Mucosa of descending colon (tissue), 3 donors: ENCODE data around the gene PRUNE2. TPM values are rescaled to one million over a fixed set of nuclear protein-coding genes. Genes with fewer than 3 reads are reported as not detected.
"Not testable (repeated sequence)": the region's sequence is repeated elsewhere in the genome, so short reads cannot be mapped to it uniquely, and the experiment has no call there.

Source experiments
- ATAC-seq: fragments of 200-7000 bp; cut with Tn5 transposase; one replicate; pipeline ENCODE4 v1.9.1; 2020; ENCODE audit warnings: mild to moderate bottlenecking, moderate library complexity
- DNase-seq, 3 donors: peaks; one replicate each; pipeline ENCODE4 v3.0.0-alpha.2; 2020
- H3K36me3 ChIP-seq: fragments of 200-600 bp; one replicate; pipeline ENCODE4 v1.8.0; 2021; ENCODE audit warnings: low read depth, mild to moderate bottlenecking
- H3K4me1 ChIP-seq: fragments of 200-600 bp; one replicate; pipeline ENCODE4 v1.8.0; 2021; ENCODE audit warnings: low read depth, mild to moderate bottlenecking
- H3K4me3 ChIP-seq: fragments of 200-600 bp; one replicate; pipeline ENCODE4 v1.8.0; 2021; ENCODE audit warnings: mild to moderate bottlenecking
- H3K9me3 ChIP-seq: fragments of 200-600 bp; one replicate; pipeline ENCODE4 v1.8.0; 2021; ENCODE audit warnings: mild to moderate bottlenecking
- CTCF ChIP-seq: fragments of 200-600 bp; IDR thresholded peaks from one replicate; pipeline ENCODE4 v1.8.0; 2022; ENCODE audit warnings: antibody characterized with exemption, mild to moderate bottlenecking
- intact Hi-C, 2 donors: fragments of 100-400 bp; cut with DNase I in 1 of 2; cut with micrococcal nuclease in 1 of 2; formaldehyde crosslinking; loops; one replicate each; pipeline versions ENCODE4 v1.11.0 to v1.11.1; 2022; cut with DNase I, micrococcal nuclease
- long read RNA-seq, 2 donors: library from polyadenylated mRNA; unstranded; transcript quantifications; one replicate each; pipeline ENCODE4 v2.0.0, GENCODE V29; 2019 to 2021
- total RNA-seq, 3 donors: library from RNA; stranded (reverse); fragmentation: NEBNext Ultra II Directional in 2 of 3; extraction: Animal tissue kit (Norgen Biotek cat#: 25700) in 2 of 3; gene quantifications; one replicate each; pipeline versions ENCODE4 v1.2.1 to v1.2.4, GENCODE V29; 2021 to 2023
- donor health status: DM: no; HTN: no; CAD: no; lungs with moderate emphysema.
- donor health status: DM: no; HTN: no; CAD: no.
- donor health status: DM: no; HTN: yes; CAD: no.

Gene PRUNE2, protein sequence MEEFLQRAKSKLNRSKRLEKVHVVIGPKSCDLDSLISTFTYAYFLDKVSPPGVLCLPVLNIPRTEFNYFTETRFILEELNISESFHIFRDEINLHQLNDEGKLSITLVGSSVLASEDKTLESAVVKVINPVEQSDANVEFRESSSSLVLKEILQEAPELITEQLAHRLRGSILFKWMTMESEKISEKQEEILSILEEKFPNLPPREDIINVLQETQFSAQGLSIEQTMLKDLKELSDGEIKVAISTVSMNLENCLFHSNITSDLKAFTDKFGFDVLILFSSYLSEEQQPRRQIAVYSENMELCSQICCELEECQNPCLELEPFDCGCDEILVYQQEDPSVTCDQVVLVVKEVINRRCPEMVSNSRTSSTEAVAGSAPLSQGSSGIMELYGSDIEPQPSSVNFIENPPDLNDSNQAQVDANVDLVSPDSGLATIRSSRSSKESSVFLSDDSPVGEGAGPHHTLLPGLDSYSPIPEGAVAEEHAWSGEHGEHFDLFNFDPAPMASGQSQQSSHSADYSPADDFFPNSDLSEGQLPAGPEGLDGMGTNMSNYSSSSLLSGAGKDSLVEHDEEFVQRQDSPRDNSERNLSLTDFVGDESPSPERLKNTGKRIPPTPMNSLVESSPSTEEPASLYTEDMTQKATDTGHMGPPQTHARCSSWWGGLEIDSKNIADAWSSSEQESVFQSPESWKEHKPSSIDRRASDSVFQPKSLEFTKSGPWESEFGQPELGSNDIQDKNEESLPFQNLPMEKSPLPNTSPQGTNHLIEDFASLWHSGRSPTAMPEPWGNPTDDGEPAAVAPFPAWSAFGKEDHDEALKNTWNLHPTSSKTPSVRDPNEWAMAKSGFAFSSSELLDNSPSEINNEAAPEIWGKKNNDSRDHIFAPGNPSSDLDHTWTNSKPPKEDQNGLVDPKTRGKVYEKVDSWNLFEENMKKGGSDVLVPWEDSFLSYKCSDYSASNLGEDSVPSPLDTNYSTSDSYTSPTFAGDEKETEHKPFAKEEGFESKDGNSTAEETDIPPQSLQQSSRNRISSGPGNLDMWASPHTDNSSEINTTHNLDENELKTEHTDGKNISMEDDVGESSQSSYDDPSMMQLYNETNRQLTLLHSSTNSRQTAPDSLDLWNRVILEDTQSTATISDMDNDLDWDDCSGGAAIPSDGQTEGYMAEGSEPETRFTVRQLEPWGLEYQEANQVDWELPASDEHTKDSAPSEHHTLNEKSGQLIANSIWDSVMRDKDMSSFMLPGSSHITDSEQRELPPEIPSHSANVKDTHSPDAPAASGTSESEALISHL (N-terminal part only)
- 100 to 1,000 TPM in 1 of 3 donors, 10 to 100 TPM in 2; 48.2 to 437 (median 62.4) TPM for total RNA-seq
- long read RNA-seq, donor 1, transcript PRUNE2-214 (6 exons, 1,264 nt) = major isoform, 6 of 39 reads
- long read RNA-seq, donor 1, partial matches to known transcripts = 19 of 39 reads
- long read RNA-seq, donor 1, other reads (novel, unspliced or antisense) = 14 of 39 reads
- long read RNA-seq, donor 2, partial matches to known transcripts = 0 of 4 reads
- long read RNA-seq, donor 2, other reads (novel, unspliced or antisense) = 3 of 4 reads

GRCh38 chr9:76905791-76906646 lies at the start of gene PRUNE2:
TSS of gene PRUNE2 (minus strand) at chr9:76906114. CDS start at chr9:76905963, 151 bp downstream.
- no peak for TF ChIP-seq CTCF
- intact Hi-C loops = no loop called here
- Histone ChIP-seq H3K4me3 (peak within 1 kb of the TSS; percentile 2), H3K36me3 (no peaks in the 10 kb centered on the region), H3K4me1 (peaks cover 10% of the 10 kb centered on the region), H3K9me3 (no peaks in the 10 kb centered on the region)
- ATAC-seq (peak; percentile 89), DNase-seq (peak; percentile 82 to 90 (median 87))

DNA sequence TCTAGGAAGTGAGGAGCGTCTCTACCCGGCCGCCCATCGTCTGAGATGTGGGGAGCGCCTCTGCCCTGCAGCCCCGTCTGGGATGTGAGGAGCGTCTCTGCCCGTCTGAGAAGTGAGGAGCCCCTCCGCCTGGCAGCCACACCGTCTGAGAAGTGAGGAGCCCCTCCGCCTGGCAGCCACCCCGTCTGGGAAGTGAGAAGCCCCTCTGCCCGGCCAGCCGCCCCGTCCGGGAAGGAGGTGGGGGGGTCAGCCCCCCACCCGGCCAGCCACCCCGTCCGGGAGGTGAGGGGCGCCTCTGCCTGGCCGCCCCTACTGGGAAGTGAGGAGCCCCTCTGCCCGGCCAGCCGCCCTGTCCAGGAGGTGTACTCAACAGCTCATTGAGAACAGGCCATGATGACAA lies 49.5 kb upstream of the PRUNE2 start:
- intact Hi-C loops, H3K36me3 ChIP-seq, H3K4me3 ChIP-seq, H3K4me1 ChIP-seq, H3K9me3 ChIP-seq, ATAC-seq, DNase-seq: not testable (repeated sequence)

GRCh38 chr9:76949865-76950264 lies 44.0 kb upstream of the PRUNE2 start:
- DNase-seq = no peak
- Histone ChIP-seq H3K9me3 (no peaks in the 10 kb centered on the region), H3K36me3 (no peaks in the 10 kb centered on the region), H3K4me1 (no peaks in the 10 kb centered on the region), H3K4me3 (no peak overlapping the region)
- intact Hi-C loops = no loop called here
- TF ChIP-seq CTCF = no peak
- ATAC-seq = no peak

DNA sequence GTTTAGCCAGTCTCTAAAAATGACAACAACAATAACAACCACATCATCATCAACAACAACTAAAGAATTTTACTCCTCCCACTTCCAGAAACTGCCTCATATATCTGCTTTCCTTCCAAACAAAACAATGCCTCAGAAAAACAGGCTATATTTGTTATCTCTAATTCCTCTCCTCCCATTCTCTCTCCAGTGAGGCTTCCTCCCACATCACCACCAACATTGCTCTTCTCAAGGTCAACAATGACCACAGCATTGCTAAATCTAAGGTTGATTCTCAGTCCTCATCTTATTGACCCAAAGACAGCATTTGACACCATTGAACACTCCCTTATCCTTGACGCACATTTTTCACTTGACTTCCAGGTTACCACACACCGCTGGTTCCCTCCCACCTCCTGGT lies 38.1 kb upstream of the PRUNE2 start:
- no peak for TF ChIP-seq CTCF
- intact Hi-C loops = no loop called here
- Histone ChIP-seq H3K4me3 (no peak overlapping the region), H3K36me3 (no peaks in the 10 kb centered on the region), H3K9me3 (no peaks in the 10 kb centered on the region), H3K4me1 (no peaks in the 10 kb centered on the region)
- no peak for DNase-seq
- ATAC-seq = no peak

- DNase-seq (peak in 1 of 3 donors; percentile 51), ATAC-seq (peak; percentile 94)
- Histone ChIP-seq H3K4me1 (no peaks in the 10 kb centered on the region), H3K9me3 (no peaks in the 10 kb centered on the region), H3K36me3 (no peaks in the 10 kb centered on the region), H3K4me3 (no peak overlapping the region)
- no peak for TF ChIP-seq CTCF
- intact Hi-C loops = no loop called here
Measured at GRCh38 chr9:76943054-76943453, 37.1 kb upstream of the PRUNE2 start.
